ENCODE measurements around the gene LRCOL1. TPM values are rescaled to one million over a fixed set of nuclear protein-coding genes. Genes with fewer than 3 reads are reported as not detected.

LRCOL1 gene
- total and polyA plus RNA-seq, 7 donors, result 0.13 to 0.32 TPM; not detected in 5

DNA sequence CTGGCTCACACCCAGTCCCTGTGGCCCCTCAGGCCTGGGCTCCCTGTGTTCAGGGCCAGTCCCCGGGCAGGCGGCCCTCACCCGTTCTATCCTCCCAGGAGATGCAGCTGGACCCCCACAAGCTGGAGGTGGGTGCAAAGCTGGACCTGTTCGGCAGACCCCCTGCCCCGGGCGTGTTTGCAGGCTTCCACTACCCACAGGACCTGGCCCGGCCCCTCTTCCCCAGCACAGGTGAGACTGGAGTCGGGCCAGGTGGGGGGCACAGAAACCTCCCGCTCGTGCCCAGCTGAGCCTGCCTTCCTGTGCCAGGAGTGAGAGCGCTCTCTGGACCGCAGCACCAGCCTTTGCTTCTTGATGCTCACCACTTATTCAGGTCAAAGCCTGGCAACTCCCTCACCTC lies 33.7 kb downstream of the LRCOL1 start:
- Histone ChIP-seq H3K27me3 (ENCODE audit: insufficient read depth in 3 of 3, low read length in 2 of 3) (no peaks in the 10 kb centered on the region), H3K4me1 (no peaks in the 10 kb centered on the region), H3K27ac (no peak overlapping the region), H3K9me3 (no peaks in the 10 kb centered on the region), H3K4me3 (no peak overlapping the region), H3K36me3 (ENCODE audit: insufficient read depth in 1 of 2, low read depth in 1 of 2) (peaks cover 8 to 75% of the 10 kb centered on the region in 2 donors)
- TF ChIP-seq, protein P1, sequence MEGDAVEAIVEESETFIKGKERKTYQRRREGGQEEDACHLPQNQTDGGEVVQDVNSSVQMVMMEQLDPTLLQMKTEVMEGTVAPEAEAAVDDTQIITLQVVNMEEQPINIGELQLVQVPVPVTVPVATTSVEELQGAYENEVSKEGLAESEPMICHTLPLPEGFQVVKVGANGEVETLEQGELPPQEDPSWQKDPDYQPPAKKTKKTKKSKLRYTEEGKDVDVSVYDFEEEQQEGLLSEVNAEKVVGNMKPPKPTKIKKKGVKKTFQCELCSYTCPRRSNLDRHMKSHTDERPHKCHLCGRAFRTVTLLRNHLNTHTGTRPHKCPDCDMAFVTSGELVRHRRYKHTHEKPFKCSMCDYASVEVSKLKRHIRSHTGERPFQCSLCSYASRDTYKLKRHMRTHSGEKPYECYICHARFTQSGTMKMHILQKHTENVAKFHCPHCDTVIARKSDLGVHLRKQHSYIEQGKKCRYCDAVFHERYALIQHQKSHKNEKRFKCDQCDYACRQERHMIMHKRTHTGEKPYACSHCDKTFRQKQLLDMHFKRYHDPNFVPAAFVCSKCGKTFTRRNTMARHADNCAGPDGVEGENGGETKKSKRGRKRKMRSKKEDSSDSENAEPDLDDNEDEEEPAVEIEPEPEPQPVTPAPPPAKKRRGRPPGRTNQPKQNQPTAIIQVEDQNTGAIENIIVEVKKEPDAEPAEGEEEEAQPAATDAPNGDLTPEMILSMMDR (IDR thresholded peaks at IDR 0.05), result no peak
- ATAC-seq, result no peak
- DNase-seq, result no peak
- intact Hi-C loops (cut with DNase I), result no loop called here
- WGBS, 3 donors, result 88 to 97% (median 93%) methylated on average over 12 of the region's 12 CpGs

- H3K9me3 ChIP-seq, result no peaks in the 10 kb centered on the region
- 94 to 99% (median 97%) methylated on average over 11 of the region's 11 CpGs for WGBS, 3 donors
- no peaks in the 10 kb centered on the region for H3K27me3 ChIP-seq (ENCODE audit: insufficient read depth in 3 of 3, low read length in 2 of 3)
- no peak overlapping the region for H3K27ac ChIP-seq
- intact Hi-C loops (cut with DNase I), result no loop called here
- no peak overlapping the region for H3K4me3 ChIP-seq
- H3K36me3 ChIP-seq (ENCODE audit: insufficient read depth in 1 of 2, low read depth in 1 of 2), result peaks cover 8 to 76% of the 10 kb centered on the region in 2 donors
- TF ChIP-seq, protein P1 (IDR thresholded peaks at IDR 0.05), result no peak
- DNase-seq, result no peak
- ATAC-seq, result no peak
- H3K4me1 ChIP-seq, result no peaks in the 10 kb centered on the region
Observed at GRCh38 chr12:132575661-132576060, 34.7 kb downstream of the LRCOL1 start.

DNA sequence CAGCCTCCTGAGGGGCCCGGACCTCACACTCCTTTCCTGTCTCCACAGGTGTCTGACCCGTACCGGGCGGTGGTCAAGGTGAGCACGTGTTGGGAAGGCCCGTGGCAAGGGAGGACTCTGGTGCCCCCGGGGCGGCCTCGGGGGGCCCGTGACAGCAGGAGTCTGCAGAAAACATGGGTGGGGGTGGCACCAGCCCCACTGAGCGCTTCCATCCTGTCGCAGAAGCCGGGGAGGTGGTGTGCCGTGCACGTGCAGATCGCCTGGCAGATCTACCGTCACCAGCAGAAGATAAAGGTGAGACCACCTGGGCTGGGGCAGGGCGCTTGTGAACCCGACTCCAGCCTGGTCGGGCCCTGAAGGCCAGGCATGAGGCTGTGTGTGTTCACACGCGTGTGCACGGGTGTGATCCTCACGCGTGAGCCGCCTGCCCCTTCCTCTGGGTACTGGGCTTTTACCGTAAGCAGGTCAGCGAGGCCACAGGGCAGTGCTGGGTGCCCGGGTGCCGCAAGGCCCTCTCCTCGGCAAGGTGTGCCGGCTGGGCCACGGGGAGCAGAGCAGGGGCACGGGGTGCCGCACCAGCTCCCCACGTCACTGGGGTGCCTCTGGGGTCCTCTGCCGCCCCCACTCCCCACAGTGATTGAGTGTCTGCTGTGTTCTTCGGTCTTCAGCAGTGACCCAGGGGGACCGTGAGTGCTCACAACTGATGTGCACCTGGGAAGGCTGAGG lies 35.9 kb downstream of the LRCOL1 start:
- H3K4me3 ChIP-seq, result no peak overlapping the region
- no peaks in the 10 kb centered on the region for H3K27me3 ChIP-seq (ENCODE audit: insufficient read depth in 3 of 3, low read length in 2 of 3)
- H3K9me3 ChIP-seq, result no peaks in the 10 kb centered on the region
- ATAC-seq (no peak), DNase-seq (no peak)
- WGBS, 3 donors, result 93 to 96% (median 96%) methylated on average over 37 to 39 of the region's 39 CpGs
- TF ChIP-seq, protein P1 (IDR thresholded peaks at IDR 0.05), result no peak
- intact Hi-C loops (cut with DNase I), result no loop called here
- H3K27ac ChIP-seq, result no peak overlapping the region
- H3K36me3 ChIP-seq (ENCODE audit: insufficient read depth in 1 of 2, low read depth in 1 of 2), result peaks cover 8 to 67% of the 10 kb centered on the region in 2 donors
- H3K4me1 ChIP-seq, result no peaks in the 10 kb centered on the region

- no peak for ATAC-seq
- Histone ChIP-seq H3K27me3 (ENCODE audit: insufficient read depth in 3 of 3, low read length in 2 of 3) (no peaks in the 10 kb centered on the region), H3K4me1 (no peaks in the 10 kb centered on the region), H3K27ac (no peak overlapping the region), H3K9me3 (no peaks in the 10 kb centered on the region), H3K4me3 (no peak overlapping the region), H3K36me3 (ENCODE audit: insufficient read depth in 1 of 2, low read depth in 1 of 2) (peaks cover 8 to 55% of the 10 kb centered on the region in 2 donors)
- intact Hi-C loops (cut with DNase I), result no loop called here
- TF ChIP-seq, protein P1 (IDR thresholded peaks at IDR 0.05), result no peak
- 88 to 93% (median 89%) methylated on average over 35 to 36 of the region's 36 CpGs for WGBS, 3 donors
- DNase-seq, result no peak
Observed at GRCh38 chr12:132572801-132573760, 37.3 kb downstream of the LRCOL1 start.
